NCI-H2196 (cell line): Measurements from ENCODE around the gene FOXO6.
"Not testable (repeated sequence)": the region's sequence is repeated elsewhere in the genome, so short reads cannot be mapped to it uniquely, and the experiment has no call there.

Experiments
- DNase-seq: peaks from one replicate; lab custom pipeline; 2025; ENCODE audit not compliant: unreplicated experiment; lab: John Stamatoyannopoulos, UW

FOXO6 gene

DNA sequence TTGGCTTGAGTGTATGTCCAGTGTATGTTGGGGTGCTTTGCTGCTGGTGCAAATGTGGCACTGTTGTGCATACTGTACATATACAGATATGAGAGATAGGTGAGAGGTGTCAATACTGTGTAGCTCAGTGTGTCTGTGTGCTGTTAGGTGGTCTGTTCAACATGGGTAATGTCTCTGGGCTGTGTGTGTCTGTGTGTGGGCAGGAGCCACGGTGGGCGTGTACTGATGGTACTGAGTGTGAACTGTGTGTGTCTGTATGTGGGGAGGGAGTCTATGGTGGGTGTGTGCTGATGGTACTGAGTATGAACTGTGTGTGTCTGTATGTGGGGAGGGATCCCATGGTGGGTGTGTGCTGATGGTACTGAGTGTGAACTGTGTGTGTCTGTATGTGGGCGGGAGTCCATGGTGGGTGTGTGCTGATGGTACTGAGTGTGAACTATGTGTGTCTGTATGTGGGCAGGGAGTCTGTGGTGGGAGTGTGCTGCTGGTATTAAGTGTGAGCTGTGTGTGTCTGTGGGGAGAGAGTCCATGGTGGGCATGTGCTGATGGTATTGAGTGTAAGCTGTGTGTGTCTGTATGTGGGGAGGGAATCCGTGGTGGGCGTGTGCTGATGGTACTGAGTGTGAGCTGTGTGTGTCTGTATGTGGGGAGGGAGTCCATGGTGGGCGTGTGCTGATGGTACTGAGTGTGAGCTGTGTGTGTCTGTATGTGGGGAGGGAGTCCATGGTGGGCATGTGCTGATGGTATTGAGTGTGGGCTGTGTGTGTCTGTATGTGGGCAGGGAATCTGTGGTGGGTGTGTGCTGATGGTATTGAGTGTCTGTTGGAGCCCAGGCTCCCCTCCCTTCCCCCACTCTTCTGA, 32.2 kb upstream of the FOXO6 start:
- no peak for DNase-seq

DNA sequence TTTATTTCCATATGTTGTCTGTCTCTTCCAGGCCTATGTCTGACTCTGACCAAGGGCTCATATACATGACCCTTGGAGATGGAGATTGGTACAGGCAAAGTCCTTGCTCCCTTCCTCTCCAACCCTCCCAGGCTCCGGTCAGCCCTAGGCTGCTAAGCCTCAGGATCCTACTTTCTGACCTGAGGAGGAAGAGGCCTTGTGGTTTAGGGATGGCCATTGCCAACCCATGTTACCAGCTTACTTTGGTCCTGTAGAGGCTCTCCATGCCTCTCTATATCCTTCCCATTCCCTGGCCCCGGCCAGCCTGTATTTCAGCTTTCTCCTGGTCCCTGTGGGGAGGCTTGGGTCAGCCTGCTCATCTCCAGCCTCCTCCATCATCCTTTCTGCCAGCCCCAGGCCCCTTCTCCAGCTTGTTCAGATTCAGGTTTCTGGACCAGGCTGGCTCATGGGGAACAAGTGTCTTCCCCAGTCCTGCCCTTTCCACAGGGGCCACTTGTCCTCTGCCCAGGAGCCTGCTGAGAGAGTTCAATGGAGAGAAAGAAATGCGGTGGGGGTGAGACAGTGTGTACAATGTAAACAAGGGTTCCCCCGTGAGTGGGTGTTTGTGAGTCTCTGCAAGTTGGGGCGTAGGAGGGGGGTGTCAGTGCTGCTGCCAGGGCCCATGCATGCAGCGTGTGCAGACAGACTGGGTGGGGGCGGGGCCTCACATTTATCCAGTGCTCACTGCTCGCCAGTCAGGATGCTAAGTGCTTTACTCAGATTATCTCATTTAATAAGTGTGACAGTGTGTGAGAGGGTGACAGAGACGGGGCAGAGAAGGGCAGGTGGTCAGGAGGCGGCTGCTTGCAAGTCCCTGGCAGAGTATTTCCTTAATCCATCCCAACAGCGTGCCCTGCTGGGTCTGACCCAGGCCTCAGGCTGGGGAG, 31.3 kb upstream of the FOXO6 start:
- no peak for DNase-seq

- no peak for DNase-seq
These were observed 30.4 kb upstream of the FOXO6 start for GRCh38 chr1:41330588-41331545.

- DNase-seq = no peak
These were observed 29.7 kb upstream of the FOXO6 start for GRCh38 chr1:41331546-41331917.

- not testable (repeated sequence) for DNase-seq
These were observed 29.1 kb upstream of the FOXO6 start for GRCh38 chr1:41332161-41332560.

- no peak for DNase-seq
These were observed 28.0 kb upstream of the FOXO6 start for GRCh38 chr1:41333146-41333784.

DNA sequence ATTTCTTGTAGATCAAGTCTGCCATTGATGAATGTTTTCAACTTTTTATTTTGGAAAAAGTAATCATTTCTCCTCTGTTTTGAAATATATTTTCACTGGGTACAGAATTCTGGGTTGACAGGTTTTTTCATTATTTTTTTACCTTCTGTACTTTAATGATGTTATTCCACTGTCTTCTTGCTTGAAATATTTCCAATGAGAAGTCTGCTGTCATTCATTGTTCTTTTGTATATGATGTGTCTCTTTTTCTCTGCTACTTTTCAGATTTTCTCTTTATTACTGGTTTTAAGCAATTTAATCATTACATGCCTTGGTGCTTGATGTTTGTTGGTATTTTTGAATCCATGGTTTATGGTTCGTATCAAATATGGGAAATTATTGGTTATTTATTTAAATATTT, 22.4 kb upstream of the FOXO6 start:
- DNase-seq = no peak

DNA sequence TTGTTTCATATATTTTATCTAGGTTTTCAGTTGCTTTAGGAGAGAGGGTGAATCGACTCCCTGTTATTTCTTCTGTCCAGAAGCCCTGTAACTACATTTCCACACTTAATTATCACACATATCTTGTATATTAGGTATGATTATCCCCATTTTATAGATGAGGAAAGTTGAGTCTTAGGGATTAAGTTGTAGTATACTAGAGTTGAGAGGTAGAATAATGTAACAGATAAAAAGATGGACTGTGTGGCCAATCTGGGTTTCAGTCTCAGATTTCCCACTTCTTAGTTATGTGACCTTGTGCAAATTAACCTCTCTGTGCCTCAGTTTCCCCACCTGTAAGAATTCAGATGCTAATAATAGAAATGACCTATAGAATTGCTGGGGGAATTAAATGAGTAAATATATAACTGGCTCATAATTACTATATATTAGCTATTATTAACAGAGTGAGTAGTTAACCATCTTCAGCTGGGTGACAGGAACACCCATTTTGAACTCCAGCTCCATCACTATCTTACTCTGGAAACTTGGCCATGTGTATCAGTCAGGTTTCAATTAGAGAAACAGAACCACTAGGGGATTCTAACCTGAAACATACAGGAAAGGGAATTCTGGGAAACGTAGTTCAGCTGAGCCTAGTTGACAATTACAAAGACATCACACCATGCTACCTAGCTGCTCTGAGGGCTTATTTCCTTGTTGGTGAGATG, 20.4 kb upstream of the FOXO6 start:
- peak; percentile 16 for DNase-seq

- no peak for DNase-seq
These were observed 19.9 kb upstream of the FOXO6 start for GRCh38 chr1:41341365-41341683.

DNA sequence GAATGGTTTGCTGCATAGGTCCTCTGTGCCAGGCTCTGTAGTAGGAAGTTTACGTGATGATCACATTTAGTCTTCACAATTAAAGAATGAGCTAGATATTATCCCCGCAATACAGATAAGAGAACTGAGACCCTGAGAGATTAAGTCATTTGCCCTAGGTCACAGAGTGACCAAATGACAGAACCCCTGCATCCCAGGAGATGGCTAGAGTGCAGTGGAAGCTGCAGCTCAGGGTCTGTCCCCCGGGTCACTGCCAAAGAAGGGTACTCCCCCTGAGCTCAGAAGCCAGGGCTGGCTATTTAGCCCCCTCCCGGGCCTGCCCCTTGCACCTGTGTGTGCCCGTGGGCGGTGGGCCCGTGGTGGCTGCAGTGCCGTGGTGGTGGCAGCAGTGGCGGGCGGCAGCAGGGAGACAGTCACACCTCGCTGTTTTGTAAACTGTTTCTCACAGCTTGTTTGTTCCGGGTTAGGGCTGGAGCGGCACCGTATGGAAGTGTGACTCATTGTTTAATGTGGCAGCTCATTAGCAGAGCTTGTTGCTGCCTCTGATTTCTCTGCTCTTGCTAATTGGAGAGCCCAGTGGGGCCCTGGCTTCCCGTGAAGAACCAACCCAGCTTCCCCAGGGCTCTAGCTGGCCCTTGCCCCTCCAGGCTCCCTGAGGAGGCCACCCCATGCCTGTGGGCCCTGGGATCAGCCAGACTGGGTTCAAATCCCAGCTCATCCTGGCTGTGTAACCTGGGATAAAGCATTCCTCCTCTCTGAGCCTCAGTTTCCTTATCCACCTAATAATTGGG, 19.3 kb upstream of the FOXO6 start:
- DNase-seq = peak; percentile 28

- no peak for DNase-seq
These were observed 18.4 kb upstream of the FOXO6 start for GRCh38 chr1:41342774-41343355.

GRCh38 chr1:41343790-41344699, 17.2 kb upstream of the FOXO6 start:
- no peak for DNase-seq

DNA sequence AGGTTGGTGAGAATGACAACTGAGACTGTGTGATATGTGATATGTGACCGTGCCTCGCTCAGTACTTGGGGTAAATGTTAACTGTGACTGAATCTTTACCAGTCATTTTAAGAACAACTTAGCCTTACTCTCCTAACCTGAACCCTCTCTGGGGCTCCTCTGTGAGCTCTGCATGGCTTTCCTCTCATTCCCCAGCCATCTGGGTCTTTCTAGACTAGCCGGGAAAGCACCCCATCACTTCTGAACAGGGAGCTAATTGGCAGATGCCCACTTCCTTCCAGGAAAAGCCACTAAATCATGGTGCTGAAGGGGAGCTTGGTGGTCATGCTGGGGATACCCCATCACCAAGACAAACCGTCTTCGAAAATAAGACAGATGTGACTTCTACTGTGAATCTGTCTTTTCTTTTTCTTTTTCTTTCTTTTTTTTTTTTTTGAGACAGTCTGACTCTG, 16.5 kb upstream of the FOXO6 start:
- DNase-seq = no peak

- no peak for DNase-seq
These were observed 15.7 kb upstream of the FOXO6 start for GRCh38 chr1:41345434-41346075.

GRCh38 chr1:41347276-41347675, 14.0 kb upstream of the FOXO6 start:
- DNase-seq = no peak

DNA sequence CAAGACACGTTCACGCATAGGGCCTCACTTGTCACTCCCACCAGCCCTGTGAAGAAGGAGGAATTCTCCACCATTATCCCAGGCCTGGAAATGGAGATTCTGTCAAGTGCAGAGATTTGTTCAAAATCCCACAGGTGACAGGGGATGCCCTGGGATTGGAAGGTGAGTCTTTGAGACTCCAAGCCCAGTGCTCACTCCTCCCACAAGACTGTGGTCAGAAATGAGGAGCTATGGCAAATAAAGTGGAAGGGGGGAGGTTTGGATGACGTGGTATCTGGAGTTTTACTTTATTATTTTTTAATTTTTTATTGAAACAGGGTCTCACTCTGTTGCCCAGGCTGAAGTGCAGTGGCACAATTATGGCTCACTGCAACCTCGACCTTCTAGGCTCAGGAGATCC, 12.8 kb upstream of the FOXO6 start:
- no peak for DNase-seq

DNA sequence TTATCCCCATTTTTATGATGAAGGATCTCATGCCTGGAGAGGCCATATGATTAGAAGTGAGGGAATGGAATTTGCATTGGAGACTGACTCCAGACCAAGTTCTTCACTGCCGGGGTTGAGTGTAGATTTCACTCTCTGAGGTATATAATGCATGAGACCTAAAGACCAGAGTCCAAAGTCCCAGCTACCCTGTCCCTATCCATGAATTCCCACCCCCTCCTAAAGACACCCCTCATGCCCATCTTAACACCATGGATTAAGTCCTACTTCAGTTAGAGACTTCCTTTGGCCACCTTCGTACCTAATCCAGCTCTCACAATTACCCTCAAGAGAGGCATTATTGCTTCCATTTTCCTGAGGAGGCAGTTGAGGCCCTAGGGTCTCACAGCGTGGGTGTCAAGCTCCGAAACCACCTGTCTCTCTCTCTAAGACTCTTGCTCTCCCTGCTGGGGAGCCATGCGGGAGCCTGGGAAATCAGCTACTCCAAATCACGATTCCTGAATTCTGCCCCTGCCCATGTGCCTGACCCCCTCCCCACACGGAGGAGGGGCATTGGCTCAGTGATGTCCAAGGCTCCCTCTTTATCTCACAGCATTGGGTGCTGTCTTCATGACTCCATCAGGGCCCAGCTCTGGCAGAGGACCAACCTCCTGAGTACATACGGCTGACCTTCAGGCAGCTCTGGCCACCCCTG, 11.7 kb upstream of the FOXO6 start:
- no peak for DNase-seq
